ENCODE data around the gene SAMSN1. TPM values are rescaled to one million over a fixed set of nuclear protein-coding genes. Genes with fewer than 3 reads are reported as not detected.

The SAMSN1 gene
- total and polyA plus RNA-seq, 2 experiments from 2014 or later = 3.2 to 5.4 TPM

DNA sequence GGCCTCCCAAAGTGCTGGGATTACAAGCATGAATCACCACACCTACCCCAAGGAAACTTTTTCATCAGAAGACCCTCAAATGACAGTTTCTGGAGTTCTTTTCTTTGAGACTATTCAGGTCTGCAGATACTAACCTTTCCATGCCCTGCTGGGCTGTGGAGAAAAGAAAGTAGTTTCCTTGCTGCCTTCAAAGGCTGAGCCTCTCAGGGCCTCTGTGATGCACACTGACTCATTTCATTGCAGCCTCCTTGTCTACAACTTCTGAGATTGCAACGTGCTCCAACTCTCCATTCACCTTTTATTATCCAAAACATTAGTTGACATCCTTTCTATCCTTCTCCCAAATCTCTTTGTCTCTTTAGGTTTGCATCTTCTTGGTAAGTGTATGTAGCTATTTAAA is 8.8 kb upstream of the SAMSN1 start:
- Mint-ChIP-seq H3K9me3 (peaks cover 2% of the 10 kb centered on the region; the same call in 1 of the 3 replicates), H3K4me3 (no peak overlapping the region), H3K36me3 (ENCODE audit: low read depth) (no peaks in the 10 kb centered on the region), H3K4me1 (peaks cover 12% of the 10 kb centered on the region; the same call in 2 of the 3 replicates), H3K27ac (no peak overlapping the region), H3K27me3 (ENCODE audit: insufficient read depth, low read depth, poor library complexity) (no peaks in the 10 kb centered on the region)
- no peaks in the 10 kb centered on the region for H3K36me3 ChIP-seq (ENCODE audit: insufficient read depth)
- H3K9me2 ChIP-seq (ENCODE audit: insufficient read depth) = peaks cover 7% of the 10 kb centered on the region
- H3K27me3 ChIP-seq (ENCODE audit: insufficient read depth) = no peaks in the 10 kb centered on the region
- no peaks in the 10 kb centered on the region for H3K79me2 ChIP-seq (replicated peaks; ENCODE audit: insufficient read depth)
- peak overlapping the region; percentile 68; the same call in 1 of the 2 replicates for H2AFZ ChIP-seq
- no peak overlapping the region for H3K27ac ChIP-seq (ENCODE audit: low read depth)
- no peak overlapping the region for H3K4me2 ChIP-seq
- no peaks in the 10 kb centered on the region for H4K20me1 ChIP-seq (replicated peaks; ENCODE audit: insufficient read depth)
- TF ChIP-seq, protein P1, sequence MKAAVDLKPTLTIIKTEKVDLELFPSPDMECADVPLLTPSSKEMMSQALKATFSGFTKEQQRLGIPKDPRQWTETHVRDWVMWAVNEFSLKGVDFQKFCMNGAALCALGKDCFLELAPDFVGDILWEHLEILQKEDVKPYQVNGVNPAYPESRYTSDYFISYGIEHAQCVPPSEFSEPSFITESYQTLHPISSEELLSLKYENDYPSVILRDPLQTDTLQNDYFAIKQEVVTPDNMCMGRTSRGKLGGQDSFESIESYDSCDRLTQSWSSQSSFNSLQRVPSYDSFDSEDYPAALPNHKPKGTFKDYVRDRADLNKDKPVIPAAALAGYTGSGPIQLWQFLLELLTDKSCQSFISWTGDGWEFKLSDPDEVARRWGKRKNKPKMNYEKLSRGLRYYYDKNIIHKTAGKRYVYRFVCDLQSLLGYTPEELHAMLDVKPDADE (IDR thresholded peaks at IDR 0.05) = no peak
- no peak for TF ChIP-seq EZH2 (IDR thresholded peaks at IDR 0.05; ENCODE audit: low read depth, unreplicated experiment)
- TF ChIP-seq ZNF331 (CRISPR knock-in tag; IDR thresholded peaks at IDR 0.05; ENCODE audit: low read depth) = no peak
- TF ChIP-seq, protein P2, sequence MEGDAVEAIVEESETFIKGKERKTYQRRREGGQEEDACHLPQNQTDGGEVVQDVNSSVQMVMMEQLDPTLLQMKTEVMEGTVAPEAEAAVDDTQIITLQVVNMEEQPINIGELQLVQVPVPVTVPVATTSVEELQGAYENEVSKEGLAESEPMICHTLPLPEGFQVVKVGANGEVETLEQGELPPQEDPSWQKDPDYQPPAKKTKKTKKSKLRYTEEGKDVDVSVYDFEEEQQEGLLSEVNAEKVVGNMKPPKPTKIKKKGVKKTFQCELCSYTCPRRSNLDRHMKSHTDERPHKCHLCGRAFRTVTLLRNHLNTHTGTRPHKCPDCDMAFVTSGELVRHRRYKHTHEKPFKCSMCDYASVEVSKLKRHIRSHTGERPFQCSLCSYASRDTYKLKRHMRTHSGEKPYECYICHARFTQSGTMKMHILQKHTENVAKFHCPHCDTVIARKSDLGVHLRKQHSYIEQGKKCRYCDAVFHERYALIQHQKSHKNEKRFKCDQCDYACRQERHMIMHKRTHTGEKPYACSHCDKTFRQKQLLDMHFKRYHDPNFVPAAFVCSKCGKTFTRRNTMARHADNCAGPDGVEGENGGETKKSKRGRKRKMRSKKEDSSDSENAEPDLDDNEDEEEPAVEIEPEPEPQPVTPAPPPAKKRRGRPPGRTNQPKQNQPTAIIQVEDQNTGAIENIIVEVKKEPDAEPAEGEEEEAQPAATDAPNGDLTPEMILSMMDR (conservative IDR thresholded peaks at IDR 0.05; ENCODE audit: low read depth in 2 of 2) = no peak
- TF ChIP-seq NANOG (IDR thresholded peaks at IDR 0.05; ENCODE audit: borderline replicate concordance) = no peak
- no peak for TF ChIP-seq STAT1 (IDR thresholded peaks at IDR 0.05; ENCODE audit: unreplicated experiment)
- no peak for TF ChIP-seq POLR2AphosphoS5 (IDR thresholded peaks at IDR 0.05; ENCODE audit: low read depth)
- TF ChIP-seq ZNF114 (CRISPR knock-in tag; IDR thresholded peaks at IDR 0.05) = no peak
- TF ChIP-seq JUNB (IDR thresholded peaks at IDR 0.05; ENCODE audit: unreplicated experiment) = no peak
- TF ChIP-seq CREB1 (CRISPR knock-in tag; IDR thresholded peaks at IDR 0.05; ENCODE audit: low read depth) = no peak
- no peak for TF ChIP-seq EZH2phosphoT487 (IDR thresholded peaks at IDR 0.05; ENCODE audit: unreplicated experiment)
- no peak overlapping the region for H3K4me3 ChIP-seq
- ATAC-seq = no peak
- H3F3A ChIP-seq (replicated peaks; ENCODE audit: low read depth) = no peaks in the 10 kb centered on the region
- H3K4me1 ChIP-seq (ENCODE audit: insufficient read depth) = peaks cover 4% of the 10 kb centered on the region
- peak; percentile 4 for DNase-seq (ENCODE audit: low spot score)

DNA sequence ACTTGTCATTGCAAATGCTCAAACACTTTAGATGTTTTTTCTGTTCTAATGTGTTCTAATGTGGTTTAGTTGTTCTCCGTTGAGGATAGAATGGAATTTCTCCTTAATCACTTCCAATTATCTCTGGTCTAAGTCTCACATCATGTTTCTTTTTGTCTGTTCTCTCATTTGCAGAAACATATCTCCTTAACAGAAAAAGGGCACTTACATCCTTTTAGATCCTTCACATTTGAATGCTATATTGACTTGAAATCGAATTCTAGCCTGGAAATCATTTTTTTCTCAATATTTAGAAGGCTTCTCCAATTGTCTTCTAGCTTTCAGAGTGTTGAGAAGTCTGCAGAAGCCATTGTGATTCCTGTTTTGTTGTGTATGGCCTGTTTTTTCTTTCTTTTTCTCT is 7.3 kb upstream of the SAMSN1 start:
- Mint-ChIP-seq H3K4me1 (peaks cover 9% of the 10 kb centered on the region; the same call in 2 of the 3 replicates), H3K36me3 (ENCODE audit: low read depth) (no peaks in the 10 kb centered on the region)
- peaks cover 4% of the 10 kb centered on the region for H3K4me1 ChIP-seq (ENCODE audit: insufficient read depth)
- TF ChIP-seq ZNF114 (CRISPR knock-in tag; IDR thresholded peaks at IDR 0.05) (no peak), EZH2 (IDR thresholded peaks at IDR 0.05; ENCODE audit: low read depth, unreplicated experiment) (no peak), JUNB (IDR thresholded peaks at IDR 0.05; ENCODE audit: unreplicated experiment) (no peak)
- TF ChIP-seq, protein P3, sequence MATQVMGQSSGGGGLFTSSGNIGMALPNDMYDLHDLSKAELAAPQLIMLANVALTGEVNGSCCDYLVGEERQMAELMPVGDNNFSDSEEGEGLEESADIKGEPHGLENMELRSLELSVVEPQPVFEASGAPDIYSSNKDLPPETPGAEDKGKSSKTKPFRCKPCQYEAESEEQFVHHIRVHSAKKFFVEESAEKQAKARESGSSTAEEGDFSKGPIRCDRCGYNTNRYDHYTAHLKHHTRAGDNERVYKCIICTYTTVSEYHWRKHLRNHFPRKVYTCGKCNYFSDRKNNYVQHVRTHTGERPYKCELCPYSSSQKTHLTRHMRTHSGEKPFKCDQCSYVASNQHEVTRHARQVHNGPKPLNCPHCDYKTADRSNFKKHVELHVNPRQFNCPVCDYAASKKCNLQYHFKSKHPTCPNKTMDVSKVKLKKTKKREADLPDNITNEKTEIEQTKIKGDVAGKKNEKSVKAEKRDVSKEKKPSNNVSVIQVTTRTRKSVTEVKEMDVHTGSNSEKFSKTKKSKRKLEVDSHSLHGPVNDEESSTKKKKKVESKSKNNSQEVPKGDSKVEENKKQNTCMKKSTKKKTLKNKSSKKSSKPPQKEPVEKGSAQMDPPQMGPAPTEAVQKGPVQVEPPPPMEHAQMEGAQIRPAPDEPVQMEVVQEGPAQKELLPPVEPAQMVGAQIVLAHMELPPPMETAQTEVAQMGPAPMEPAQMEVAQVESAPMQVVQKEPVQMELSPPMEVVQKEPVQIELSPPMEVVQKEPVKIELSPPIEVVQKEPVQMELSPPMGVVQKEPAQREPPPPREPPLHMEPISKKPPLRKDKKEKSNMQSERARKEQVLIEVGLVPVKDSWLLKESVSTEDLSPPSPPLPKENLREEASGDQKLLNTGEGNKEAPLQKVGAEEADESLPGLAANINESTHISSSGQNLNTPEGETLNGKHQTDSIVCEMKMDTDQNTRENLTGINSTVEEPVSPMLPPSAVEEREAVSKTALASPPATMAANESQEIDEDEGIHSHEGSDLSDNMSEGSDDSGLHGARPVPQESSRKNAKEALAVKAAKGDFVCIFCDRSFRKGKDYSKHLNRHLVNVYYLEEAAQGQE (IDR thresholded peaks at IDR 0.05; ENCODE audit: unreplicated experiment) = no peak

More for the DNA sequence above, 7.3 kb upstream of the SAMSN1 start:
- DNase-seq (ENCODE audit: low spot score) (no peak), ATAC-seq (no peak)
- Histone ChIP-seq H2AFZ (no peak overlapping the region), H3F3A (replicated peaks; ENCODE audit: low read depth) (no peaks in the 10 kb centered on the region), H4K20me1 (replicated peaks; ENCODE audit: insufficient read depth) (no peaks in the 10 kb centered on the region), H3K27ac (ENCODE audit: low read depth) (no peak overlapping the region), H3K79me2 (replicated peaks; ENCODE audit: insufficient read depth) (no peaks in the 10 kb centered on the region), H3K4me3 (no peak overlapping the region), H3K27me3 (ENCODE audit: insufficient read depth) (no peaks in the 10 kb centered on the region), H3K36me3 (ENCODE audit: insufficient read depth) (no peaks in the 10 kb centered on the region), H3K4me2 (no peak overlapping the region), H3K9me2 (ENCODE audit: insufficient read depth) (peaks cover 3% of the 10 kb centered on the region)
- Mint-ChIP-seq H3K27me3 (ENCODE audit: insufficient read depth, low read depth, poor library complexity) (no peaks in the 10 kb centered on the region), H3K4me3 (no peak overlapping the region), H3K9me3 (no peaks in the 10 kb centered on the region), H3K27ac (no peak overlapping the region)
